Smooth muscle cell of the umbilical artery (primary cell): ENCODE data around the gene KLKB1. TPM values are rescaled to one million over a fixed set of nuclear protein-coding genes. Genes with fewer than 3 reads are reported as not detected.

Source experiments
- total RNA-seq: library from RNA; depleted of rRNA; stranded (reverse); fragments of >200 nt; gene quantifications from 2 replicates; pipeline ENCODE4 v1.2.3, GENCODE V29; 2014

The KLKB1 gene
- not detected in 2 replicates for total RNA-seq

DNA sequence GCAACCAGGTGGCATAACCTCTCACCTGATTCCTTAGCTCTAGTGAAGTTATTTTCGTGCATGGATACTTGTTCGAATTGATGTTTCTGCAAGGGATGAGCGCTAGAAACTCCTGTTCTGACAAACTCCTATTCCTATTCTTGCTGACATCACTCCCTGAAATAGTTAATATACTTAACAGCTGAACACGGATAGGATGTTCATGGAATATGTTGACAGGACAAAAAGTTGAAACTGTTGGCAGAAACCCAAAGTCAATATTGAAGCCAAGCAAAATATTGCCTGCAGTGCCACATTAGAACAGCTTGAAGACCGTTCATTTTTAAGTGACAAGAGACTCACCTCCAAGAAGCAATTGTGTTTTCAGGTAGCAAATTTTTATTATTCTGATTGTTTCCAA lies at the start of gene KLKB1:
Gene KLKB1 (plus strand): TSS at position 287 of the 400 bp plus-strand sequence. CDS start 689 bp downstream, outside the sequence.

DNA sequence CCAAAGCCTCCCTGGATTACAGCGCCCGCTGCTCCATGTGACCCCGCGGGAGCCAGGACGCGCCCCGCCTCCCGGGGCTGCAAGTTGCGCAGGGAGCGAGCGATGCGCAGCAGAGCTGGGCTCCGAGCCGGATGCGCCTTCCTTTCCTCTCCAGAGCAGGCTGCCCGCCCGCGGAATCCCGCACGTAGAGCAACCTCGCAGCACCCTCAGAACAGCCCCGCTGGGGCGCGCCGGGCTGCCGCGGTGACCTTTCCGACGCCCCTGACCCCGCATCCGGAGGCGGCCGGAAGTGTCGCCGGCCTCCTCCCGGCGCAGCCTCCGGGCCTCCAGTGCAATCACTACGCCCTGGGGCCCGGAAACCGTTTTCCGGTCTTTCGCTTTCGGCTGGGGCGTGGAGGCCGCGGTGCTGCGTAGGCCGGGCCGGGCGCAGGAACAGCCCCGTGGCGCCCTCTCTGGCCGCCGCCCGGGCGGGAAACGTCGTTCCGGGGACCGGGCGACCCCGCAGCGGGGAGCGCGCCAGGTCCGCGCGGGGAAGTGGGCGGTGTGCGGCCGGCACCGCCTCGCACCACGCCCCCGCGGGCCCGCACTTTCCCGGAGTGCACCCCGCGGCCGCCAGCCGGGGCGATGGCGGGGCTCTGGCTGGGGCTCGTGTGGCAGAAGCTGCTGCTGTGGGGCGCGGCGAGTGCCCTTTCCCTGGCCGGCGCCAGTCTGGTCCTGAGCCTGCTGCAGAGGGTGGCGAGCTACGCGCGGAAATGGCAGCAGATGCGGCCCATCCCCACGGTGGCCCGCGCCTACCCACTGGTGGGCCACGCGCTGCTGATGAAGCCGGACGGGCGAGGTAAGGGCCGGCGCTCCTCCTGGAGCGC lies 35.9 kb upstream of the KLKB1 start, which contains the start of gene CYP4V2:
Gene CYP4V2 (plus strand): TSS at position 368 of the 866 bp plus-strand sequence. CDS start 257 bp downstream, at position 625.

DNA sequence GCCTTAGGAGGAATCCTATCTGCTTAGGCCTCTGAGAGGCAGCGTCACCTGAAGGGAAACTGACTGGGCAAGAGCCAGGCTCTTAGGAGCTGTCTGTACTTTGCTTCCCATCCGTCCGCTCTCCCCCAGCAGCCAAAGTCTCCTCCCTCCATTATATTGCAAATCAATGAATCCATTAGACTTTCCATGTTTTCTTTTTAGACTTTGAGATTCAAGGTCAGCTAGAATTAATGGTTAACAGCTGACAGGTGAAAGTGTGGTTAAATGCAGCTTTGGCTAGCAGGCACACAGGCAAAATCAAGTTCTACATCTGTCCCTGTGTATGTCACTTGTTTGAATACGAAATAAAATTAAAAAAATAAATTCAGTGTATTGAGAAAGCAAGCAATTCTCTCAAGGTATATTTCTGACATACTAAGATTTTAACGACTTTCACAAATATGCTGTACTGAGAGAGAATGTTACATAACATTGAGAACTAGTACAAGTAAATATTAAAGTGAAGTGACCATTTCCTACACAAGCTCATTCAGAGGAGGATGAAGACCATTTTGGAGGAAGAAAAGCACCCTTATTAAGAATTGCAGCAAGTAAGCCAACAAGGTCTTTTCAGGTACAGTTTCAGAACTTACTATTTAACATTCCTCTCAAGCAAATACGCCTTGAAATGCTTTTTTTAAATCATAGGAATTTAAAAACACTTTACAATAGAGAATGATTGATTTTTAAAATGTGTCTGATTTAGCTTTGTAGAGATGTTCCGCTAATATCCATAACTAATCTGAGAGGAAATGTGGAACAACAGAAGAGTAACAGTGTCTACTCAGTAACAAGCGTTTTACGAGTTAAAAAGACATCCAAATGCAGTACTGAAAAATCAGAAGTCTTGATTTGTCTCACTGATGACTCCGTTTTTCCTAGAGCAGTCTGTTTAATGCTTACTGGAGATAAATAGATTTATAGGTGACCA lies 38.7 kb downstream of the KLKB1 start, which contains the start of gene F11:
Gene F11 (plus strand): TSS at position 507 of the 970 bp plus-strand sequence. CDS start 948 bp downstream, outside the sequence.

Other genes with a start within 250 kb of the KLKB1 start
- gene TLR3, start 158.4 kb upstream of the KLKB1 start, total RNA-seq = 2.1 TPM in 2 replicates
- 0.89 and 1.7 TPM in 2 replicates for gene FAM149A, start 122.8 kb upstream of the KLKB1 start, total RNA-seq
- 14.9 and 16.3 TPM in 2 replicates for gene CYP4V2, start 35.9 kb upstream of the KLKB1 start, total RNA-seq
- gene F11, start 38.7 kb downstream of the KLKB1 start, total RNA-seq = not detected in 2 replicates